HT1080 (cell line): ENCODE data around the gene NAIF1. TPM values are rescaled to one million over a fixed set of nuclear protein-coding genes. Genes with fewer than 3 reads are reported as not detected.
A peak's percentile ranks its signal among the peaks of the same experiment; 100 is the strongest.
"Not testable (repeated sequence)": the region's sequence is repeated elsewhere in the genome, so short reads cannot be mapped to it uniquely, and the experiment has no call there.

Experiments
- DNase-seq: peaks from one replicate; pipeline ENCODE4 v3.0.0-alpha.2; 2015; ENCODE audit warnings: low read depth
- total RNA-seq: library from RNA; depleted of rRNA; stranded (reverse); fragments of >200 nt; shearing (Covaris generic); gene quantifications from 2 replicates; pipeline ENCODE4 v1.2.3, GENCODE V29; 2014

Gene NAIF1
- total RNA-seq, 1 experiment from 2014 or later = 21.2 TPM

DNA sequence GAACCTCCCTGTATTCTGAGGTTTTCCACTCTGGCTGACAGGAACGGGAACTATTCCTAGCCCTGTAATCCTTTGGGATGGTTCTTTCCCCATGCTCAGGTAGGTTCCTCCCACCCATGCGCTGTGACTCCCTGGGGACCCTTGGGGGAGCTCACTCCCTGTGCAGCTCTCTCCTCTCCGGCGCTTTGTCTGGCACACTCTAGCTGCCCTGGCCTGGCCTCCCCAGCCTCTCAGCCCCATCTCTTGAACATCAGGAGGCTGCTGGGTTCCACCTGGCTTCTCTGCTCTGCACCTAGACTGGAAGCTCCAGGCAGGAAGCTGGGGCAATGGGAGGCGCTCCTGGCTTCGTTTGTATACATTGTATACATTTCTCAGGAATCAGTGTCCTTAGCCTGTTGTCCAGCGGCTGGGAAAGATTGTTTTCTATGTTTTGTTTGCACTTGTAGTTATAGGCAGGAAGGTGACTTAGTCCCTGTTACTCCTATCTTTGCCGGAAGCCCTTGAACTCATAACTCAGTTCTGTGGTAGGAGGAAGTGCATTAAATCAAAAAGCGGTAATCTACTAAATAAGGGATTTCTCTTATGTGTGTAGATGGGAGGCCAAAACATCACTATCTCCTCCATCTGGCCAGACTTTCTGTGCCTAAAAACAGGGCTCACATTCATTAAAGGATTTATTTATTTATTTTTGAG, 21.3 kb upstream of the NAIF1 start:
- DNase-seq = no peak

DNA sequence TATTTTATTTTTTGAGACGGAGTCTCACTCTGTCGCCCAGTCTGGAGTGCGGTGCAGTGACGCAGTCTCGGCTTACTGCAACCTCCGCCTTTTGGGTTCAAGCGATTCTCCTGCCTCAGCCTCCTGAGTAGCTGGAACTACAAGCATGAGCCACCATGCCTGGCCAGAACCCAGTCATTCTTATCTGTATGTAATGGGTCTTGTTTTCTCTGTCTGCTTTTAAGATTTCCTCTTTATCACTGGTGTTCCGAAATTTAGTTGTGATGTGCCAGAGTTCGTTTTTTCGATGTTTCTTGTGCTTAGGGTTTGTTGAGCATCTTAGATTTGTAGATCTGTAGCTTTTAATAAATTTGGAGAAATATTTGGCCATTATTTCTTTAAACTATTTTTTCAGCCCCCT, 20.1 kb upstream of the NAIF1 start:
- no peak for DNase-seq

DNA sequence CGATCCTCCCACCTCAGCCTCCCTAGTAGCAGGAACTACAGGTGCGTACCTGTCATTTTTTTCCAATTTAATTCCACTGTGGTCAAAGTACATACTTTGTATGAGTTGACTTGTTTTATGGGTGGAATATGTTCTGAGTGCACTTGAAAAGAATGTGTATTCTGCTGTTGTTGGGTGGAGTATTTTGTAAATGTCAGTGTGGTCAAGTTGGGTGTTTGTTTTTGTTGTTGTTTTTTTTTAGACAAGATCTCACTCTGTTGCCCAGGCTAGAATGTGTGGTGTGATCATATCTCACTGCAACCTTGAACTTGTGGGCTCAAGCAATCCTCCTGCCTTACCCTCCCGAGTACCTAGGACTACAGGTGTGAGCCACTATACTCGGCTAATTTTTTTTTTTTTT, 18.8 kb upstream of the NAIF1 start:
- no peak for DNase-seq

GRCh38 chr9:128084746-128085145, 17.6 kb upstream of the NAIF1 start:
- no peak for DNase-seq

DNA sequence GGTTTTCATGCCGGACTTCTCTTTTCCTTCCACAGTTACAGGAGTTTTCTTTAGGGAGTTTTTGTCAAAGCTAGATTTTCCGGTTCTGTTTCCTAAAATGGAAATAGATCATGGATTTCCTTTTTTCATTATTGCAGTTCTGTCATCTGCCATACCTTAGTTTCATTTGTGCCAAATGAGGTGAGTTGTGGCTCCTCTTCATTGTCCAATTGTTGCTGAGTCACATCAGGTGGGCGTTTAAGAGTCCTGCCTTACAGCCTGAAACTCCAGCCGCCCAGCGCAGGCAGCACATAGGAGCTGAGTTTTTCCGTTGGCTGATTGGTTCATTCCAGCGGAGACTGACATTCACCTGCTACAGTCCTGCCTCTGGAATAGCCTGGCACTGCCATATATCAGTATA, 15.0 kb upstream of the NAIF1 start:
- DNase-seq = no peak

DNA sequence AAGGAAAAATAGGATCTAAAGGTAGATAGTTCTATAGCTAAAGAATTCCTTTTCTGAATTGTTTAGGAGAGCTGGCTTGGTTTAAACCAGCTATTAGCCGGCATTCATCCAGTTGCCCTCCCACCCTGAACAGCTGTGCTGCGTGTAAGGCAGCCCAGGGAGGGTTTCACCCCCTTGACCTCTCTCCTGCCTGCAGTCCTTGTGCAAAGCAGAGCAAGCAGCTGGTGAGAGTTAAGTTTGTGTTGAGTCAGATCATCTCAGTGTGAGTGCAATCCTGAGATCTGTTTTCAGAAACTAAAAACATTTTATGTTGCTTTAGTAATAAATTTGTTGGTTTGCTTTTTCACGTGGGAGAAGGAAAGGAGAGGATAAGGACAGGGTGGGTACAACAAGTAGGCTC, 13.9 kb upstream of the NAIF1 start:
- no peak for DNase-seq

- DNase-seq = no peak
Observed at GRCh38 chr9:128080206-128080605, 13.1 kb upstream of the NAIF1 start.

- peak; percentile 63 for DNase-seq
Observed at GRCh38 chr9:128078504-128079434, 11.6 kb upstream of the NAIF1 start.

DNA sequence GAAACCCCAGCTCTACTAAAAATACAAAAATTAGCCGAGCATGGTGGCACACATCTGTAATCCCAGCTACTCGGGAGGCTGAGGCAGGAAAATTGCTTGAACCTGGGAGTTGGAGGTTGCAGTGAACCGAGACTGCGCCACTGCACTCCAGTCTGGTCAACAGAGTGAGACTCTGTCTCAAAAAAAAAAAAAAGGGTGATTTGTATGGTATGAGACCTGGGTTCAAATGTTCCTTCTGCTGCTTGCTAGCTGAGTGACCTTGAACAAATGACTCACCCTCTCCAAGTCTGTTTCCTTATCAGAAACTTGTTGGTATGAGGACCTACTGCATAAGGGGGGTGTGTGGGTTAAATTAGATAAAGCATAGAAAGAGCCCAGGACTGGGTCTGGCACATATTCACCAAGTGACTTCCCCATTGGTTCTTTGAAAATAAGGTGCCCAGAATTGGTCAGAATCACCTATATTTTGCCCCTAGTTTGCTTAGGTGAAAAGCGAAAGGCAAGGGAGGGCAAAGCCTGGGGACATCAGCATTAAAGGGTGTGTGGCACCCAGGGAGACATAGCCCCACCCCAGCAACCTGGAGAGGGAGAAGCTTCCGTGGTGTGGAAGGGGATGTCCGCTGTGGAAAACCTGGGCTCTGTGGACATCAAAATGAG, 10.9 kb upstream of the NAIF1 start:
- DNase-seq = no peak

- DNase-seq = no peak
Observed at GRCh38 chr9:128073253-128073886, 6.2 kb upstream of the NAIF1 start.

DNA sequence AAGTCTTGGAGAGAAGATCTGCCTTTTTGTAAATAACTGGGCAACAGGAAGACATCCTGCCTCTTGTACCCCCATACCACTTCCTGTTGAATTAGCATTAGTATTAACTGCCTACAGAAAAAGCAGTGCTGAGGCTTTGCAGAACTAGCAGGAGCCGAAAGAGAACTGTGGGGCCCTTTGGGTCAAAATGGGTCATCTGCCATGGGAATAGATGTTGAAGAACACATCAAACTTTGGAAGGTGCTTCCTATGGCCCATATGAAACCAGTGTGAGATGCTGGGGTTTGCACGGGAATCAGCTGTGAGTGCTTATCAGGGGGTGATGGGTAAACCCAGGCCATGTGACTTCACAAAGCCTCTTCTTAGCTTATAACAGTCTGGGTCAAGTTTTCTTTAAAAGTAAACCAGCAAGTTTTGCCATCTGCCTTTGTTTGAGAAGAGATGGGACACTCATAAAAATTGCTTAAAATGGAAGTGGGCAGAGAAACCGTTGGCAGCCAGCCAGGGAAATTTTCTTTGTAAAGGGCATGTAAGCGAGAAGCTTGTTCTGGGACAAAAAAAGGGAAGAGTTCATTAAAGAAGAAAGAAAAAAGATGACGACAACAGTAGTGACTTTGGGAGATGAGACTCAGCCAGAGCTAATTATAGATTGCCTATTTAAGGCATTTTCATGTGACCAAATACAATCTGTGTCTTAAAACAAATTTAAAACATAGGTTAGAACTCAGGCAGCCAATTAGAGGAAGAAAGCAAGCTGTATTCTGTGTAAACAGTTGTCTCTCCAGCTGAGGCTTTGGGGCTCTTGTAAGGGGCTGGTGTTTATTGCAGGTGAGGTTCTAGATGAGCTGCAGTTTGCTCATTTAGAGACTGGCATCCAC, 5.3 kb upstream of the NAIF1 start:
- no peak for DNase-seq

DNA sequence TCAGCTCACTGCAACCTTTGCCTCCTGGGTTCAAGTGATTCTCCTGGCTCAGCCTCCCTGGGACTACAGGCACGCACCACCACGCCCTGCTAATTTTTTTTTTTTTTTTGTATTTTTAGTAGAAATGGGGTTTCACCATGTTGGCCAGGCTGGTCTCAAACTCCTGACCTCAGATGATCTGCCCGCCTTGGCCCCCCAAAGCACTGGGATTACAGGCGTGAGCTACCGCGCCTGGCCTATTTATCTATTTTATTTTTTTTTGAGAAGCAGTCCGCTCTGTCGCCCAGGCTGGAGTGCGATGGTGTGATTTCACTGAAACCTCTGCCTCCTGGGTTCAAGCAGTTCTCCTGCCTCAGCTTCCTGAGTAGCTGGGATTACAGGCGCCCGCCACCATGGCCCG, 4.4 kb upstream of the NAIF1 start:
- not testable (repeated sequence) for DNase-seq

DNA sequence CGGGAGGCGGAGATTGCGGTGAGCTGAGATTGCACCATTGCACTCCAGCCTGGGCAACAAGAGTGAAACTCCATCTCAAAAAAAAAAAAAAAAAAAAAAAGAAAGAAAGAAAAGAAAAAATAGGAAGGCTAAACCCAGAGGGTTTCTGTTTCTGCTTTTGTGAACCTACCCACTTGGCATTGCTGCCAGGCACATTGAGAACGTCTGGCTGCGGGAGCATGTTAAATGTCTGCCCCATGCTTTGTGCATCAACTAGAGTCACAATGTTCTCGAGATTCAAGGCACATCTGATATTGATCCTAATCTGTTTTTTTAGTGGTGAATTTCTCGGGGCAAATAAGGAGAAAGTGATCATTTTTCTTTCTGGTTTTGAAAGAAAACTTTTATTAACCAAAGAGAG, 3.8 kb upstream of the NAIF1 start:
- no peak for DNase-seq

- DNase-seq = no peak
Observed at GRCh38 chr9:128068386-128069205, 1.5 kb upstream of the NAIF1 start.

- DNase-seq = peak; percentile 99
Observed at GRCh38 chr9:128067645-128068385, 695 bp upstream of the NAIF1 start, which contains the start of gene SLC25A25. Gene SLC25A25 (plus strand): TSS chr9:128068232. CDS start chr9:128068320, 88 bp downstream.

- no peak for DNase-seq
Observed at GRCh38 chr9:128065907-128066712, 1.0 kb downstream of the NAIF1 start.

- no peak for DNase-seq
Observed at GRCh38 chr9:128062846-128063831, 4.0 kb downstream of the NAIF1 start.
